A172 (cell line): ENCODE results near the gene FTCD. TPM values are rescaled to one million over a fixed set of nuclear protein-coding genes. Genes with fewer than 3 reads are reported as not detected.
"Not testable (repeated sequence)": the region's sequence is repeated elsewhere in the genome, so short reads cannot be mapped to it uniquely, and the experiment has no call there.

Source experiments
- DNase-seq: peaks from one replicate; pipeline ENCODE4 v3.0.0-alpha.2; 2015; ENCODE audit warnings: low spot score
- total RNA-seq: library from RNA; depleted of rRNA; stranded (reverse); fragments of >200 nt; shearing (Covaris generic); gene quantifications from 2 replicates; pipeline ENCODE4 v1.2.3, GENCODE V29; 2014

The FTCD gene
- total RNA-seq, 1 experiment from 2014 or later: 0.45 TPM

- DNase-seq: no peak
These were observed 16.9 kb upstream of the FTCD start for GRCh38 chr21:46171996-46172862.

GRCh38 chr21:46171585-46171984 is 16.2 kb upstream of the FTCD start:
- no peak for DNase-seq

GRCh38 chr21:46170436-46171193 is 15.2 kb upstream of the FTCD start:
- DNase-seq: not testable (repeated sequence)

DNA sequence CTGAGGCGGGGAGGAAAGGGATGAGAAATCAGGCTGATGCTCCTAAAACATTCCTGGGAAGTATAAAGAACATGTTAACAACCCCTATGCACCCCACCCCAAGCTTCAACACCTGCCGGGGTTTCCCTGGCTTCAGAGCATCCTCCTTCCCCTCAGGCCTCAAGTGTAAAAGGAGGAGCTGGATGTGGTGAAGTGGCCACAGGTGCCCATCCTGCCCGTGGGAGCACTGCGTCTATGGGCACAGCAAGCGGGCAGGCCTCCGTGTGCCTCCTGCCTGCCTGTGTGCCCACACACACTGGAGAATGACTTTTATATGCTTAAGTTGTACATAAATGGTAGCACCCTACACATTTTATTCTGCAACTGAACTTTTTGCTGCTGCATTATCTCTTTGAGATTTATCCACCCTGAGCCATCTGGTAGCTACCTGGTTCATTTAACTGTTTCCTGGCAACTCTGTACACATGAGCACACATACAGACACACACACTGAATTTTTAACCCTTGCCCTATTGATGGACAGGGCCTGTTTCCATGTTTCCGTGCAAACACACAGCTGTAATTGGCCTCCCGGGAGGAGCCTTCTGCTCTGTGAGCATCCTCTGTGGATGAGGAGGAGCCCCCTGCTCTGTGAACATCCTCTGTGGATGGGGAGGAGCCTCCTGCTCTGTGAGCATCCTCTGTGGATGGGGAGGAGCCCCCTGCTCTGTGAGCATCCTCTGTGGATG is 13.4 kb upstream of the FTCD start:
- no peak for DNase-seq

DNA sequence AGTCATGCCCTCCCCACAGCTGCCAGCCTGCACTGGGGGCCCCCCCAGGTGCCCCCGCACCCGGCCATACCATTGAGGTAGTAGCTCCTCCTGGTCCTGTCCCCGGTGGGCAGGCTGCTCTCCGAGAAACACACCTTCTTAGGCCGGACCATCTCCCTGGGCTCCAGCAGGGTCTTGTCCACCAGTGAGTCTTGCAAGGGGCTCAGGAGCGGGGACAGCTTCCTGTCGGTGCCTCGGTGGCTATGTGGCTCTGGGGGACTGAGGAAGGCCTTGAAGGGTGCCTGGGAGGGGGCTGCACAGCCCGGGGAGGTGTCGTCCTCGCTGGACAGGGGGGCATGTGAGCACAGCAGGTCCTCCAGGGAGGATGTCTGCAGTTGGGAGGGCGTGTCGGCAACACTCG is 12.9 kb upstream of the FTCD start:
- DNase-seq: no peak

DNA sequence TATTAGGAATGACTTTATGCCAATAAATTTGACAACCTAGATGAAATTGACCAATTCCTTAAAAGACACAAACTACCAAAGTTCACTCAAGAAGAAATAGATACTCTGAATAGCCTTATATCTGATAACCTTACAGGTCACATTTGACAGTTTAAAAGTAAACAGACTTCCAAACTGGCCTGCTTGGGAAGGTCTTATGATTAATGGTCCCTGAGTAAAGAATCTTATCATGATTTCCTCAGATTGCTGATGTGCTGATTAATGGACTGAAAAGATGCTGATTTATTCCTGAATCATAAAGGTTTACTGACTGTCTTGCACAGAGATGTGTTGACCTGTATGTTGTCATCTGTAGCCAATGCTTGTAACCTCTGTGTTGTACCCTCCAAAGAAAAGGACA is 9.7 kb upstream of the FTCD start:
- DNase-seq: no peak

GRCh38 chr21:46163380-46163779 is 8.0 kb upstream of the FTCD start:
- DNase-seq: no peak

GRCh38 chr21:46161633-46162592 is 6.5 kb upstream of the FTCD start:
- DNase-seq: no peak

GRCh38 chr21:46160907-46161632 is 5.7 kb upstream of the FTCD start:
- no peak for DNase-seq

DNA sequence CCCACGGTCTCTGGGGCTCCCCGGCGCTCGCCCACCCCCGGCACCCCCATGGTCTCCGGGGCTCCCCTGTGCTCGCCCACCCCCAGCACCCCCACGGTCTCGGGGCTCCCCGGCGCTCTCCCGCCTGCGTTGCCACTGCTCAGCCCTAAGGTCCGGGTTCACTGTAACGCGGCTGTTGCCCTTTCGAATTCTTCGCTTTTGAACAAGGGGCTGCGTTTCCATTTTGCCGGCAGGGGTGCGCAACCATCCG is 5.2 kb upstream of the FTCD start:
- DNase-seq: no peak

- DNase-seq: no peak
These were observed 4.7 kb upstream of the FTCD start for GRCh38 chr21:46159841-46160656.

DNA sequence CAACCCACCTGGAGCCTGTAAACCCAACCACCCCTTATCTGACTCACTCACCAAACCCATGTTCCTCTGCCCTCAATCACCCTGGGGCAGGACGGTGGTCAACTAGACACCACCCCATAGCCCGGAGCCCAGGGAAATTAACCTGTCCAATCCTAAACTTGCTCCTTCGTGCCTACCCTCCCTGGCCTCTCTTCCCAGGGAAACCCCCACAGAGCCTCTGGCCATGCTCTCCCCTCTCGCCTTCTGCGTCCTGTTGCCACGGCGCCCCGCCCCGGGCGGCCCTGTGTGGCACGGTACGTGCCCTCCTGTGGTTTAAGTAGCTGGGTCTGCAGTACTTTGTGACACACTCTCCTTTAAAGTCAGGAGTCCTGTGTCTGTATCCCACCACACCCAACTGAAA is 4.0 kb upstream of the FTCD start:
- DNase-seq: no peak

GRCh38 chr21:46158666-46159300 is 3.4 kb upstream of the FTCD start:
- DNase-seq: no peak

- DNase-seq: no peak
These were observed 2.6 kb upstream of the FTCD start for GRCh38 chr21:46157987-46158451.

DNA sequence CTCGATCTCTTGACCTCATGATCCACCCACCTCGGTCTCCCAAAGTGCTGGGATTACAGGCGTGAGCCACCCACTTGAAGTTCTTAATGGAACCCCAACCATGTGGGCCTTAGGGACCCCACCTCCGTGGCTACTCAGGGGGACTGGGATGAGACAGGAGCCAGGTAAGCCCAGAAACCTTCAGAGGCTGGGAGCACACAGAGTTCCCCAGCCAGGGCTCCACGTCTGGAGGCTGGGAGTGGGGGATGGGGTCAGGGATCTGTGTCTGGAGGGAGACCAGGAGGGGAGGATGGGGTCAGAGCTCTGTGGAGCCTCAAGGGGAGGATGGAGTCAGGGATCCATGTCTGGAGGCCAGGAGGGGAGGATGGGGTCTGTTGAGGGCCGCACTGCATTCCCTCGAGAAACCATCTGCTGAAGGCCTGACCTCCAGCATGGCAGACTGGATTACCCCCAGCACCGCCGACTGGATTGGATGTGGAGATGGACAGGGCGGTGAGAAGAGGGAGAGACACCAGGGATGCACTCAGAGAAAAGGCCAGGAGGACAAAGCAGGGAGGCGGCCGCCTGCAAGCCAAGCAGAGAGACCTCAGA is 2.1 kb upstream of the FTCD start:
- DNase-seq: no peak

DNA sequence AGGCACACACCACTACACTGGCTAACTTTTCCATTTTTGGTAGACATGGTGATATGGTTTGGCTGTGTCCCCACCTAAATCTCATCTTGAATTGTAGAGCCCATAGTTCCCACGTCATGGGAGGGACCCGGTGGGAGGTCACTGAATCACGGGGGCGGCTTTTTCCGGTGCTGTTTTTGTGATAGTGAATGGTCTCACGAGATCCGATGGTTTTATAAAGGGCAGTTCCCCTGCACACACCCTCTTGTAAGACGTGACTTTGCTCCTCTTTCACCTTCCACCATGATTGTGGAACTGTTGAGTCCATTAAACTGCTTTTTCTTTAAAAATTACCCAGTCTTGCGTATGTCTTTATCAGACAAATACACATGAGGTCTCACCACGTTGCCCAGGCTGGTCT is 1.3 kb upstream of the FTCD start:
- no peak for DNase-seq

- DNase-seq: no peak
These were observed 933 bp upstream of the FTCD start for GRCh38 chr21:46156378-46156645.

DNA sequence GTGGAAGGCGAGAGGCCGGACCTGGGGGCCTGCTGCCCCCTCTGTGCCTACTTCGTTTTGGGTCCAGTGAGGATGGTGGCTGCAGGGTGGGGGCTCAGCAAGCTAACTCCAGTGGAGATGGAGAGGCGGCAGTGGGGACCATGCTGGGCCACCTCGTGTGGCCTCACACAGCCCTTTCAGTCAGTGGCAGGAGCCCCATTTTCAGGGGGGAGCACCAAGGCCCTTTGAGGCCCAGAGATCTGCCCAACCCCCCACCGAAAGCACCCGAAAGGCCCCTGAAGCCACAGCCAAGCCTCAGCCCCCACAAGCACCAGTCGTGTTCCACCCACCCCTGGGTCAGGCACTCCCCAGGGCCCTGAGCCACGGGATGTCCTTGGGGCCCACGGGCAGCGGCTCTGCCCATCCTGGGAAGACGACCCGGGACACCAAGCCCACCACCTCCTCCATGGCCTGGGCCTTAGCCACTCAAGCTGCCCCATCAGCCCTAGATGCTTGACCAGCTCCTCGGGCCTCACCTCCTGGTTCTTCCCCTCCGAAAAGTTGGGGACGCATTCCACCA is 345 bp downstream of the FTCD start:
- no peak for DNase-seq
